ENCODE results near the gene FSTL5. TPM values are rescaled to one million over a fixed set of nuclear protein-coding genes. Genes with fewer than 3 reads are reported as not detected.

FSTL5 gene
- total RNA-seq, 2 donors from 2014 or later = 0.13 TPM; not detected in 1

GRCh38 chr4:161936625-161937550 lies 226.9 kb downstream of the FSTL5 start:
- H3K4me1 ChIP-seq = no peaks in the 10 kb centered on the region
- H3K27ac ChIP-seq = no peak overlapping the region
- no peaks in the 10 kb centered on the region for H3K9me3 ChIP-seq
- TF ChIP-seq CTCF (IDR thresholded peaks at IDR 0.05) = no peak
- H3K4me3 ChIP-seq = no peak overlapping the region
- H3K27me3 ChIP-seq = no peaks in the 10 kb centered on the region
- no peaks in the 10 kb centered on the region for H3K36me3 ChIP-seq
- no peak overlapping the region for H3K9ac ChIP-seq (ENCODE audit: low read depth in 2 of 2, low read length in 2 of 2)
- intact Hi-C loops (cut with DNase I) = no loop called here
- DNase-seq = no peak

- Histone ChIP-seq H3K4me1 (no peaks in the 10 kb centered on the region), H3K27ac (no peak overlapping the region), H3K27me3 (no peaks in the 10 kb centered on the region), H3K9me3 (no peaks in the 10 kb centered on the region), H3K4me3 (no peak overlapping the region), H3K36me3 (no peaks in the 10 kb centered on the region), H3K9ac (ENCODE audit: low read depth in 2 of 2, low read length in 2 of 2) (no peak overlapping the region)
- no peak for DNase-seq
- no peak for TF ChIP-seq CTCF (IDR thresholded peaks at IDR 0.05)
- intact Hi-C loops (cut with DNase I) = no loop called here
Measured at GRCh38 chr4:161931089-161931488, 232.7 kb downstream of the FSTL5 start.

- Histone ChIP-seq H3K4me3 (no peak overlapping the region), H3K27ac (no peak overlapping the region), H3K36me3 (no peaks in the 10 kb centered on the region), H3K27me3 (no peaks in the 10 kb centered on the region), H3K9me3 (no peaks in the 10 kb centered on the region), H3K9ac (ENCODE audit: low read depth in 2 of 2, low read length in 2 of 2) (no peak overlapping the region), H3K4me1 (no peaks in the 10 kb centered on the region)
- TF ChIP-seq CTCF (IDR thresholded peaks at IDR 0.05) = no peak
- intact Hi-C loops (cut with DNase I) = no loop called here
- no peak for DNase-seq
Measured at GRCh38 chr4:161929956-161930355, 233.8 kb downstream of the FSTL5 start.

- no peak for DNase-seq
- H3K27ac ChIP-seq = no peak overlapping the region
- intact Hi-C loops (cut with DNase I) = no loop called here
- H3K36me3 ChIP-seq = no peaks in the 10 kb centered on the region
- no peak overlapping the region for H3K4me3 ChIP-seq
- H3K27me3 ChIP-seq = no peaks in the 10 kb centered on the region
- TF ChIP-seq CTCF (IDR thresholded peaks at IDR 0.05) = no peak
- H3K4me1 ChIP-seq = no peaks in the 10 kb centered on the region
- H3K9ac ChIP-seq (ENCODE audit: low read depth in 2 of 2, low read length in 2 of 2) = no peak overlapping the region
- no peaks in the 10 kb centered on the region for H3K9me3 ChIP-seq
Measured at GRCh38 chr4:161926033-161926828, 237.6 kb downstream of the FSTL5 start.

- intact Hi-C loops (cut with DNase I) = no loop called here
Measured at GRCh38 chr4:161920304-161921052, 243.3 kb downstream of the FSTL5 start.

More at GRCh38 chr4:161920304-161921052, 243.3 kb downstream of the FSTL5 start:
- no peaks in the 10 kb centered on the region for H3K4me1 ChIP-seq
- H3K9ac ChIP-seq (ENCODE audit: low read depth in 2 of 2, low read length in 2 of 2) = no peak overlapping the region
- DNase-seq = no peak
- H3K9me3 ChIP-seq = no peaks in the 10 kb centered on the region
- H3K4me3 ChIP-seq = no peak overlapping the region
- no peaks in the 10 kb centered on the region for H3K36me3 ChIP-seq
- no peak for TF ChIP-seq CTCF (IDR thresholded peaks at IDR 0.05)
- H3K27me3 ChIP-seq = no peaks in the 10 kb centered on the region
- no peak overlapping the region for H3K27ac ChIP-seq
